Activated T-helper 2 cell treated with anti-CD3 and anti-CD28 coated beads, Interferon-gamma antibody, Interleukin-2, Interleukin-4, amounts not matched to agents 10 μg/mL and 5 μg/mL and 100 μg/mL, durations not matched to agents 14 hours and 24 hours and 36 hours (primary cell): ENCODE results near the gene CNTN1. TPM values are rescaled to one million over a fixed set of nuclear protein-coding genes. Genes with fewer than 3 reads are reported as not detected.

Experiments used
- DNase-seq: peaks from one replicate; pipeline ENCODE4 v3.0.0; 2021; ENCODE audit warnings: low spot score
- H3K27ac Mint-ChIP-seq: one replicate; pipeline ENCODE4 v1.8.0; 2021; ENCODE audit warnings: mixed read lengths
- H3K27me3 Mint-ChIP-seq: one replicate; pipeline ENCODE4 v1.8.0; 2021; ENCODE audit warnings: low read depth, mixed read lengths
- H3K36me3 Mint-ChIP-seq: one replicate; pipeline ENCODE4 v1.8.0; 2021; ENCODE audit warnings: low read depth, mixed read lengths
- H3K4me1 Mint-ChIP-seq: one replicate; pipeline ENCODE4 v1.8.0; 2021; ENCODE audit warnings: low read depth, mixed read lengths
- H3K4me3 Mint-ChIP-seq: one replicate; pipeline ENCODE4 v1.8.0; 2021; ENCODE audit warnings: low read depth, mild to moderate bottlenecking, moderate library complexity, mixed read lengths
- H3K9me3 Mint-ChIP-seq: one replicate; pipeline ENCODE4 v1.8.0; 2021; ENCODE audit warnings: mixed read lengths
- intact Hi-C: fragments of 100-400 bp; cut with micrococcal nuclease; formaldehyde crosslinking; loops from one replicate; pipeline ENCODE4 v1.15.1; 2023
- total RNA-seq: library from RNA; stranded (reverse); gene quantifications from 2 replicates; pipeline ENCODE4 v1.2.3, GENCODE V29; 2022

The CNTN1 gene
- total RNA-seq, 1 donor from 2014 or later: not detected

GRCh38 chr12:41101806-41102205, 409.6 kb downstream of the CNTN1 start:
- no peak overlapping the region for H3K4me3 Mint-ChIP-seq
- no peak overlapping the region for H3K27ac Mint-ChIP-seq
- intact Hi-C loops: no loop called here
- DNase-seq: no peak
- H3K4me1 Mint-ChIP-seq: no peaks in the 10 kb centered on the region
- no peaks in the 10 kb centered on the region for H3K27me3 Mint-ChIP-seq
- H3K9me3 Mint-ChIP-seq: no peaks in the 10 kb centered on the region
- no peaks in the 10 kb centered on the region for H3K36me3 Mint-ChIP-seq

GRCh38 chr12:41103614-41104013, 411.4 kb downstream of the CNTN1 start:
- H3K4me1 Mint-ChIP-seq: no peaks in the 10 kb centered on the region

GRCh38 chr12:41106315-41106714, 414.1 kb downstream of the CNTN1 start:
- Mint-ChIP-seq H3K27ac (no peak overlapping the region), H3K36me3 (no peaks in the 10 kb centered on the region), H3K27me3 (no peaks in the 10 kb centered on the region), H3K9me3 (no peaks in the 10 kb centered on the region), H3K4me3 (no peak overlapping the region), H3K4me1 (no peaks in the 10 kb centered on the region)
- intact Hi-C loops: no loop called here
- DNase-seq: no peak

More at GRCh38 chr12:41103614-41104013, 411.4 kb downstream of the CNTN1 start:
- Mint-ChIP-seq H3K27ac (no peak overlapping the region), H3K27me3 (no peaks in the 10 kb centered on the region), H3K4me3 (no peak overlapping the region), H3K36me3 (no peaks in the 10 kb centered on the region), H3K9me3 (no peaks in the 10 kb centered on the region)
- intact Hi-C loops: no loop called here
- no peak for DNase-seq

GRCh38 chr12:41108032-41108431, 415.8 kb downstream of the CNTN1 start:
- H3K9me3 Mint-ChIP-seq: no peaks in the 10 kb centered on the region
- no peaks in the 10 kb centered on the region for H3K27me3 Mint-ChIP-seq
- no peak overlapping the region for H3K27ac Mint-ChIP-seq
- no peaks in the 10 kb centered on the region for H3K36me3 Mint-ChIP-seq
- no peak for DNase-seq
- H3K4me1 Mint-ChIP-seq: no peaks in the 10 kb centered on the region
- no peak overlapping the region for H3K4me3 Mint-ChIP-seq
- intact Hi-C loops: no loop called here

- no peaks in the 10 kb centered on the region for H3K27me3 Mint-ChIP-seq
- no peaks in the 10 kb centered on the region for H3K9me3 Mint-ChIP-seq
- no peak overlapping the region for H3K27ac Mint-ChIP-seq
- intact Hi-C loops: no loop called here
- no peaks in the 10 kb centered on the region for H3K4me1 Mint-ChIP-seq
- DNase-seq: no peak
- H3K4me3 Mint-ChIP-seq: no peak overlapping the region
- H3K36me3 Mint-ChIP-seq: no peaks in the 10 kb centered on the region
These were observed 420.7 kb downstream of the CNTN1 start for GRCh38 chr12:41112903-41113302.

- Mint-ChIP-seq H3K36me3 (no peaks in the 10 kb centered on the region), H3K4me3 (no peak overlapping the region), H3K9me3 (no peaks in the 10 kb centered on the region), H3K27me3 (no peaks in the 10 kb centered on the region), H3K27ac (no peak overlapping the region), H3K4me1 (no peaks in the 10 kb centered on the region)
- intact Hi-C loops: no loop called here
- no peak for DNase-seq
These were observed 428.0 kb downstream of the CNTN1 start for GRCh38 chr12:41120211-41120610.

GRCh38 chr12:41121374-41121773, 429.1 kb downstream of the CNTN1 start:
- Mint-ChIP-seq H3K27ac (no peak overlapping the region), H3K4me3 (no peak overlapping the region), H3K36me3 (no peaks in the 10 kb centered on the region), H3K4me1 (no peaks in the 10 kb centered on the region), H3K9me3 (no peaks in the 10 kb centered on the region), H3K27me3 (no peaks in the 10 kb centered on the region)
- no peak for DNase-seq
- intact Hi-C loops: no loop called here
